ENCODE results near the gene ASH1L.
"Not testable (repeated sequence)": the region's sequence is repeated elsewhere in the genome, so short reads cannot be mapped to it uniquely, and the experiment has no call there.

ASH1L gene

DNA sequence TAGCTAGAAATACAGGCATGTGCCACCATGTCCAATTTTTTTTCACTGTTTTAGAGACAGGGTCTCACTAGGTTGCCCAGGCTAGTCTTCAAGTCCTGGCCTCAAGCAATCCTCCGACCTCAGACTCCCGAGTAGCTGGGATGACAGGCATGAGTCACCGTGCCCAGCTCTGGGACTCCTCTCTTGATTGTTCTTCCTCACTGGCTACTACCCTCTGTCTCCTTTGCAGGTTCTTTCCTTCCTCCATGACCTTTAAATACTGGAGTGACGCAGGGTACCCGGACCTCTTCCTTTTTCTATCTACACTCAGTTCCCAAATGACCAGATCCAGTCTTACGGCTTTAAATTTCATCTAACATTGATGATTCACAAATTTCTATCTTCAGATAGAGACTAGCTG, 34.9 kb downstream of the ASH1L start:
- no peaks in the 10 kb centered on the region for H3K9me3 Mint-ChIP-seq (ENCODE audit: low read depth)
- H3K36me3 Mint-ChIP-seq: peaks cover 5% of the 10 kb centered on the region
- H3K4me1 Mint-ChIP-seq (ENCODE audit: low read depth): peaks cover 47% of the 10 kb centered on the region

DNA sequence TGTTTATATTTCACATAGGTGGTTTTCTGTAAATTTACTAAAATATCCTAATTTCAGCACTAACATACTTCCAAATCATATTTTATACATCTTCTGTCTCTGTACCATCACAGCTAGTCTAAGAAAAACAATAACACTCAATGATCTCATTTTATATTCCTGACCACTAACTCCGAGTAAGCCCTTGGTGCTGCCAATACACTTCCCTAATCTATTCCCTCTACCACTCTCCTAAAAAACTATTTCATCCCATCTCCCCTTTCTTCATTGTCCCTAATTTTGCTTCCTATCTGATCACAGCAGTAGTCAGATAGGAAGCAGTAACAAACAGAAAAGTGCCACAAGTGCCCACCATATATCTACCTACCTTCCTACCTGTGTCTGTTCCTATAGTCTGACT, 36.2 kb downstream of the ASH1L start:
- H3K4me1 Mint-ChIP-seq (ENCODE audit: low read depth): peaks cover 48% of the 10 kb centered on the region
- no peaks in the 10 kb centered on the region for H3K9me3 Mint-ChIP-seq (ENCODE audit: low read depth)
- H3K4me3 Mint-ChIP-seq: no peak overlapping the region
- no peak overlapping the region for H3K27ac Mint-ChIP-seq
- H3K27me3 Mint-ChIP-seq: no peaks in the 10 kb centered on the region
- H3K36me3 Mint-ChIP-seq: peaks cover 5% of the 10 kb centered on the region

More for the DNA sequence above, 34.9 kb downstream of the ASH1L start:
- no peak overlapping the region for H3K4me3 Mint-ChIP-seq
- H3K27ac Mint-ChIP-seq: no peak overlapping the region
- H3K27me3 Mint-ChIP-seq: no peaks in the 10 kb centered on the region

DNA sequence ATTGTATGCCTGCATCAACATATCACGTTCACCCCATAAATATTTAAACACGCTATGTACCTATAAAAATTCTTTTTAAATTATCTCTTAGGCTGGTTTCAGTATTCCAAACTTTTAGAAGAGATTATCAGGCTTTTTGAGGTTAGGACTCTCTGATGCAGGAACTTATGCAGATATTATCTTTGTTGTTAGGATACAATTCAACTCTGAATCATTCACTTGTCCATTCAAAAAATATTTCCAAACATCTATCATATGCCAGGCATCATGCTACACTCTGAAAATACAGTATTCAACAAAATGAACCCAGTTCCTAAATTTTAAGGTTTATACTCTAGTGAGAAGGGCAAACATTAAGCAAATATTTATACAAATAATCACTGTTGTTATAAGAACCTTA, 40.5 kb downstream of the ASH1L start:
- no peaks in the 10 kb centered on the region for H3K27me3 Mint-ChIP-seq
- no peak overlapping the region for H3K27ac Mint-ChIP-seq
- peaks cover 59% of the 10 kb centered on the region for H3K4me1 Mint-ChIP-seq (ENCODE audit: low read depth)
- H3K4me3 Mint-ChIP-seq: no peak overlapping the region
- H3K36me3 Mint-ChIP-seq: peaks cover 4% of the 10 kb centered on the region
- H3K9me3 Mint-ChIP-seq (ENCODE audit: low read depth): no peaks in the 10 kb centered on the region

DNA sequence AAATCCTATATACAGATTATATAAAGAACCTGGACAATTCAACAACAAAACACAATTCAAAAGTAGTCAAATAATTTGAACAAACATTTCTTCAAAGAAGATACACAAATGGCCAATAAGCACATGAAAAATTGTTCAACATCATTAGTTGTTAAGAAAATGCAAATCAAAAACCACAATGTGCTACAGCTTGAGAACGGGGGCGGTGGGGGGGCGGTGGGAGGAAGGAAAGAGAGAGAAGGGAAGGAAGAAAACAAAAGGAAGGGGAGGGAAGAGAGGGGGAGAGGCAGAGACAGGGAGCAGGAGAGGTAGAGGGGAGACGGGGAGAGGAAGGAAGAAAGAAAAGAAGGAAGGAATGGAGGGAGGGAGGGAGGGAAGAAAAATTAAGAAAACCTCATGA, 44.1 kb downstream of the ASH1L start:
- no peak overlapping the region for H3K4me3 Mint-ChIP-seq
- H3K27ac Mint-ChIP-seq: no peak overlapping the region

DNA sequence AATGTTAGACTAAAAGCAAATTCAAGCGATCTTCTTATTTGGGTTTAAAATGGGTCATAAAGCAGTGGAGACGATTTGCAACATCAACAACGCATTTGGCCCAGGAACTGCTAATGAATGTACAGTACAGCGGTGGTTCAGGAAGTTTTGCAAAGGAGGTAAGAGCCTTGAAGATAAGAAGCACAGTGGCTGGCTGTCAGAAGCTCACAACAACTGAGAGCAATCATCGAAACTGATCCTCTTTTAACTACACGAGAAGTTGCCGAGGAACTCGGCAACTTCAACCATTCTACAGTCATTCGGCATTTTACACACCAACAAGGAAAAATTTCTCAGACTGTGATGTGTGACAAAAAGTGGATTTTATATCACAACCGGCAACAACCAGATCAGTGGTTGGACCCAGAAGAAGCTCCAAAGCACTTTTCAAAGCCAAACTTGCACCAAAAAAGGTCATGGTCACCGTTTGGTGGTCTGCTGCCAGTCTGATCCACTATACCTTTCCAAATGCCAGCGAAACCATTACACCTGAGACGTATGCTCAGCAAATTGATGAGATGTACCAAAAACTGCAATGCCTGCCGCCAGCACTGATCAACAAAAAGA, 47.9 kb downstream of the ASH1L start:
- H3K4me3 Mint-ChIP-seq: peak overlapping the region; percentile 69
- peak overlapping the region; percentile 51 for H3K27ac Mint-ChIP-seq
- no peaks in the 10 kb centered on the region for H3K36me3 Mint-ChIP-seq
- no peaks in the 10 kb centered on the region for H3K9me3 Mint-ChIP-seq (ENCODE audit: low read depth)
- H3K4me1 Mint-ChIP-seq (ENCODE audit: low read depth): peaks cover 59% of the 10 kb centered on the region
- H3K27me3 Mint-ChIP-seq: no peaks in the 10 kb centered on the region

More for the DNA sequence above, 44.1 kb downstream of the ASH1L start:
- H3K4me1 Mint-ChIP-seq (ENCODE audit: low read depth): peaks cover 67% of the 10 kb centered on the region
- H3K36me3 Mint-ChIP-seq: peaks cover 2% of the 10 kb centered on the region
- H3K27me3 Mint-ChIP-seq: no peaks in the 10 kb centered on the region
- no peaks in the 10 kb centered on the region for H3K9me3 Mint-ChIP-seq (ENCODE audit: low read depth)

DNA sequence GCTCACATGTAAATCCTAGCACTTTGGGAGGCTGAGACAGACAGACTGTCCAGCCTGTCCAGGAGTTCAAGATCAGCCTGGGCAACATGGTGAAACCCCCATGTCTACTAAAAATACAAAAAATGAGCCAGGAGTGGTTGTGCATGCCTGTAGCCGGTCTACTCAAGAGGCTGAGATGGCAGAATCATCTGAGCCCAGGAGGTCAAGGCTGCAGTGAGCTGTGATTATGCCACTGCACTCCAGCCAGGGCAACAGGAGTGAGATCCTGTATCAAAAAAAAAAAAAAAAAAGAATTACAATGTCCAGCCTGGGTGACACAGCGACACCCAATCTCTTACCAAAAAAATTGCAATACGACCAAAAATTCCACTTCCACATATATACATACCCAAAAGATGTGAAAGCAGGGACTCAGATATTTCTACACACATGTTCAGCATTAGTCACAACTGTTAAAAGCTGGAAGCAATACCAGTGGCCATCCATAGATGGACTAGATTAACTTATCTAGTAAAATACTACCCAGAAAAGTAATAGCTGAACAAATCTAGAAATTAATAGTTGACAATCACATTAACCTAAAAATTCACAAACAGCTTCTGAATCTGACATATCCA, 49.2 kb downstream of the ASH1L start:
- Mint-ChIP-seq H3K4me1 (ENCODE audit: low read depth) (peaks cover 54% of the 10 kb centered on the region), H3K4me3 (no peak overlapping the region), H3K9me3 (ENCODE audit: low read depth) (no peaks in the 10 kb centered on the region), H3K36me3 (no peaks in the 10 kb centered on the region), H3K27me3 (no peaks in the 10 kb centered on the region), H3K27ac (peak overlapping the region; percentile 51)

DNA sequence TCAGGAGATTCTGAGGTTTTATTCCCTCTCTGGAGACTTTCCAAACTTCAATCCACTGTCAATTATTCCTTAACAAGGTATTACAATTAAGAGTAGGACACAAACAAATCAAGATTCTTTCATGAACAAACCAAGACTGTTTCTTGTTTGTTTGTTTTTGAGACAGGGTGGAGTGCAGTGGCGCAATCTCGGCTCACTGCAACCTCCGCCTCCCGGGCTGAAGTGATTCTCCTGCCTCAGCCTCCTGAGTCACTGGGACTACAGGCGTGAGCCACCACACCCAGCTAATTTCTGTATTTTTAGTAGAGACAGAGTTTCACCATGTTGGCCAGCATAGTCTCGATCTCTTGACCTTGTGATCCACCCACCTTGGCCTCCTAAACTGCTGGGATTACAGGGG, 51.2 kb downstream of the ASH1L start:
- H3K36me3 Mint-ChIP-seq; H3K27ac Mint-ChIP-seq; H3K4me3 Mint-ChIP-seq; H3K27me3 Mint-ChIP-seq; H3K9me3 Mint-ChIP-seq (ENCODE audit: low read depth): not testable (repeated sequence)
- peaks cover 50% of the 10 kb centered on the region for H3K4me1 Mint-ChIP-seq (ENCODE audit: low read depth)

DNA sequence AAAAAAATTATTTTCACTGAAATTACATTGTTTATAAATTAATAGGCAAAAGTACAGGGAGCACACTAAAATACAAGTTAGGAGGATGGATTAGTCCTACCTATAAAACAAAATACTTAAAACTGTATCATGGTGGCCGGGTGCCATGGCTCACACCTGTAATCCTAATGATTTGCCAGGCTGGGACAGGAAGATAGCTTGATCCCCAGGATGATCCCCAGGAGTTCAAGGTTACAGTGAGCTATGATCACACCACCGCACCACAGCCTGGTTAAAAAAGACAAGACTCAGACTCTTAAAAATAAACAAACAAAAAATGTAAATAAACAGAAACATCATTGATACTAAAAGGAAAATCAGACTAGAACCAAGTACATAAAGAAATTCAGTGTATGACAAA, 53.5 kb downstream of the ASH1L start:
- Mint-ChIP-seq H3K36me3 (peaks cover 2% of the 10 kb centered on the region), H3K9me3 (ENCODE audit: low read depth) (no peaks in the 10 kb centered on the region), H3K27me3 (no peaks in the 10 kb centered on the region), H3K4me3 (no peak overlapping the region), H3K4me1 (ENCODE audit: low read depth) (peaks cover 39% of the 10 kb centered on the region), H3K27ac (no peak overlapping the region)

DNA sequence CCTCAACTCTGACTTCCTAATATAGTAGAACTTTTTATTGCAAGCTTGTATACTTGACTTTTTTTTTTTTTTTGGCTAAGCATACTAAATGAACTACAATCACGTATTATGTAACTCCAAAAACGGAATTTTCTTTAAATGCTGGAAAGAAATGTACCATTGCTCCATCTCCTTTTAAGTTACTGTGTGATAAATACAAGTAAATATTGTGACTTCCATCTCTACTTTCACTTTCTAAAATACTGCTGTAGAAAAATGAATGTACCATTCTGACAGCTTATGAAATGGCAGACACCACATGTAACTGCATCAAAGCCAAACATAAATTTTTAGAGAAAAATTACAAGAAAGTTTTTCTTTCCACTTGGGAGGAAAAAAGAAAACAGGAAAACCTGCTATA, 54.7 kb downstream of the ASH1L start:
- Mint-ChIP-seq H3K4me3 (peak overlapping the region; percentile 41), H3K36me3 (peaks cover 2% of the 10 kb centered on the region), H3K9me3 (ENCODE audit: low read depth) (no peaks in the 10 kb centered on the region), H3K4me1 (ENCODE audit: low read depth) (peaks cover 36% of the 10 kb centered on the region), H3K27me3 (no peaks in the 10 kb centered on the region), H3K27ac (peak overlapping the region; percentile 24)

DNA sequence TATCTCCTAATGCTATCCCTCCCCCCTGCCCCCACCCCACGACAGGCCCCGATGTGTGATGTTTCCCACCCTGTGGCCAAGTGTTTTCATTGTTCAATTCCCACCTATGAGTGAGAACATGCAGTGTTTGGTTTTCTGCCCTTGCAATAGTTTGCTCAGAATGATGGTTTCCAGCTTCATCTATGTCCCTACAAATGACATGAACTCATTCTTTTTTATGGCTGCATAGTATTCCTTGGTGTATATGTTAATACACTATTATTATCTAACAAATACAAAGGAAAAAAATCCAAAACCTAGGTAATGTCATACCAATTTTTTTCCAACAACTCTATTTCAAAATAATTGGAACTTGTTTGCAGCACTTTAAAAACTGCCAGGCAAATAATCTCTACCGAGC, 56.6 kb downstream of the ASH1L start:
- not testable (repeated sequence) for H3K9me3 Mint-ChIP-seq (ENCODE audit: low read depth); H3K36me3 Mint-ChIP-seq; H3K4me3 Mint-ChIP-seq; H3K27me3 Mint-ChIP-seq; H3K27ac Mint-ChIP-seq
- H3K4me1 Mint-ChIP-seq (ENCODE audit: low read depth): peaks cover 30% of the 10 kb centered on the region

DNA sequence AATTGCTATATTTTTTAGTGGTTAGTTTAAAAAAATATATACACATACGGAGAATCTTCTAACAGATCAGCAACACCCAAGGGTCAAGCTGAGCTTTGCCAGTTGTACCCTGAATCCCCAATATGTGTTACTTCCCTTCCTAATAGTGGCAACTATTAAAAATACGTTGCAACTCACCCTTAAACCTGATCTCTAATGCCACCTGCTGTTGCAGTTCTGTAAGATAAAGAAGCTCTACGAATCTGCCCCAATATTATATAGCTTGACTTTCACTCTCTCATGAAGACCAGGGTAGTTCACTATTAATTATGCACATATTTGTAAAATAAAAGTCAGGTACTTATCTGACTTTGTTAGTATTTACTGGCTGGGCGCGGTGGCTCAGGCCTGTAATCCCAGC, 58.4 kb downstream of the ASH1L start:
- Mint-ChIP-seq H3K27me3 (no peaks in the 10 kb centered on the region), H3K36me3 (peaks cover 2% of the 10 kb centered on the region), H3K4me1 (ENCODE audit: low read depth) (peaks cover 38% of the 10 kb centered on the region), H3K9me3 (ENCODE audit: low read depth) (no peaks in the 10 kb centered on the region), H3K4me3 (no peak overlapping the region), H3K27ac (no peak overlapping the region)

DNA sequence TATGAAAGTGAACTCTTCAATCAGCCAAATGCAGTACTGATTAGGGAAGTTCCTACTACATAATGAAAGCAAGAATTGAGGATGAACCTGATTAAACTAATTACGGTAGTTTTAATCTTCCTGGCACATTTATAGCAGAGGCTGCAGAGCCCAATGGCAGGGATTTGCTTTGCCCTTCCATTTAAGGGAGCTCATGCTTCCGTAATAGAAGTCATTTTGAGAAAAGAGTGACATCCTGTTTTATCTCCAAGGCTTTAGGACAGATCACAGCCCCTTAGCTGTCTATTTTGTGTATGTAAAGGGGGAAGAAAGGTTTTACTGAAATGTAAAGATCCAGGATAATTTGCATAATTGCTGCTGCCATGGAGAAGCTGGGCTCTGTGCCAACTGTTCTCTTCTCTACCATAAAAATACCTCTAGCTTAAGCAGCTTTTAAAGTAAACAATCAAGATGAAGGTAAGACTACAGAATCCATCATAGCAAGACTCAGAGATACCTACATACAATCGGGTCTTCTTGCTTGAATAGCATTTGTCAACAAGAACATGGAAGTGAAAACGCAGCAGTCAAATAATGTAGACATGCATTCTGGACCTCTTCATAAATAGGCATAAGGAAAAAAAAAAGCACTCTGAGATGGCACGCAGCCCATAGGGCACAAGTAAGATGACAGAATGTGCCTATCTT, 62.5 kb downstream of the ASH1L start:
- peaks cover 37% of the 10 kb centered on the region for H3K4me1 Mint-ChIP-seq (ENCODE audit: low read depth)
- no peaks in the 10 kb centered on the region for H3K36me3 Mint-ChIP-seq
- H3K27me3 Mint-ChIP-seq: no peaks in the 10 kb centered on the region
- no peak overlapping the region for H3K4me3 Mint-ChIP-seq
- no peak overlapping the region for H3K27ac Mint-ChIP-seq
- no peaks in the 10 kb centered on the region for H3K9me3 Mint-ChIP-seq (ENCODE audit: low read depth)

DNA sequence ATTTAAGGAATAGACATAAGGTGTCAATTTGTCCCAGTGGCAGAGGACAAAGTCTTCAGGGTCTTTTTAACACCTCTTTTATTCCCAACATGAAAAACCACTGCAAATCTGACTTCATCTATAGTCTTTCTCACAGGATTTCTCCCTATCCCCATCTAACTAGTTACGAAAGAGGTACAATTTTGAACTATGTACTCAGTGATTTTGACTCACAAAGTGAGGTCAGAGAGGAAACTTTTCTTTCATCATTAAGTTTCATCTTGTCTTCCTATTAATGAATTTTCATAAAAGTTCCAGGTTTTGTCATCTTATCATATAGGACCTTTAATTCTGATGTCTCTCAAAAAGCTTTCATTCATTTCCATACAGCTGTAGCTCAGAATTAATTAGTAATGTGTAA, 63.3 kb downstream of the ASH1L start:
- H3K36me3 Mint-ChIP-seq: no peaks in the 10 kb centered on the region
- H3K9me3 Mint-ChIP-seq (ENCODE audit: low read depth): no peaks in the 10 kb centered on the region
- no peak overlapping the region for H3K4me3 Mint-ChIP-seq
- H3K27ac Mint-ChIP-seq: peak overlapping the region; percentile 30
- H3K27me3 Mint-ChIP-seq: no peaks in the 10 kb centered on the region
- peaks cover 41% of the 10 kb centered on the region for H3K4me1 Mint-ChIP-seq (ENCODE audit: low read depth)

DNA sequence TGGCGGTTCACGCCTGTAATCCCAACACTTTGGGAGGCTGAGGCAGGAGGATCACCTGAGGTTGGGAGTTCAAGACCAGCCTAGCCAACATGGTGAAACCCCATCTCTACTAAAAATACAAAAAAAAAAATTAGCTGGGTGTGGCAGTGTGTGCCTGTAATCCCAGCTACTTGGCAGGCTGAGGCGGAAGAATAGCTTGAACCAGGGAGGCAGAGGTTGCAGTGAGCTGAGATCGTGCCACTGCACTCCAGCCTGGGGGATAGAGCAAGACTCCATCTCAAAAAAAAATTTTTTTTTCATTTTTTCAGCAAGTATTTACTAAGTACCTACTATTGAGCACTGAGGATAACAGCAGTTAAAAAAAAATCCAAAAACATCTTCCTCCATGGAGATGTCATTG, 69.0 kb downstream of the ASH1L start:
- not testable (repeated sequence) for H3K36me3 Mint-ChIP-seq; H3K9me3 Mint-ChIP-seq (ENCODE audit: low read depth); H3K27ac Mint-ChIP-seq; H3K4me3 Mint-ChIP-seq; H3K27me3 Mint-ChIP-seq
- peaks cover 27% of the 10 kb centered on the region for H3K4me1 Mint-ChIP-seq (ENCODE audit: low read depth)

DNA sequence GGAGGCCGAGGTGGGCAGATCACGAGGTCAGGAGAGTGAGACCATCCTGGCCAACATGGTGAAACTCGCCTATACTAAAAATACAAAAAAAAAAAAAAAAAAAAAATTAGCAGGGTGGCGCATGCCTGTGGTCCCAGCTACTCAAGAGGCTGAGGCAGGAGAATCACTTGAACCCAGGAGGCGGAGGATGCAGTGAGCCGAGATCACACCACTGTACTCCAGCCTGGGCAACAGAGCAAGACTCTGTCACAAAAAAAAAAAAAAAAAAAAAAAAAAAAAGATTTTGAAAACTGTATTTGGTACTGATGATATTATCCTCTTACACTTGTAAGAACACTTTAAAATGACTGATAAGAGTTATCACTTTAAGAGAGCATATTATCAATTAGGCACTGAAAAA, 74.2 kb downstream of the ASH1L start:
- not testable (repeated sequence) for H3K27me3 Mint-ChIP-seq; H3K27ac Mint-ChIP-seq; H3K9me3 Mint-ChIP-seq (ENCODE audit: low read depth); H3K4me1 Mint-ChIP-seq (ENCODE audit: low read depth); H3K36me3 Mint-ChIP-seq; H3K4me3 Mint-ChIP-seq

DNA sequence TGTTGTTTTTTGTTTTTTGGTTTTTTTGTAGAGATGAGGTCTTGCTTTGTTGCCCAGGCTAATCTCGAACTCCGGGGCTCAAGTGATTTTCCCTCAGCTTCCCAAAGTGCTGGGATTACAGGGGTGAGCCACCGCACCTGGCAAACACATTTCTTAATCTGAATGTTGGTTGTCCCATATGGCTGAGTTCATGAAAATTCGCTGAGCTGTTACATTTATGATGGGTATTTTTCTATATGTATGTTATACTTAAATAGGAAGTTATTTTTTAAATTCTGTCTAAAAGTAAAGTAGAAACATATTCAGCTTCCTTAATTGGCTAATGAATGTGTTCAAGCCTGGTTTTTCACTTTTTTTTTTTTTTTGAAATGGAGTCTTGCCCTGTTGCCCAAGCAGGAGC, 75.1 kb downstream of the ASH1L start:
- peaks cover 8% of the 10 kb centered on the region for H3K4me1 Mint-ChIP-seq (ENCODE audit: low read depth)
- H3K9me3 Mint-ChIP-seq (ENCODE audit: low read depth): no peaks in the 10 kb centered on the region
- no peak overlapping the region for H3K27ac Mint-ChIP-seq
- H3K36me3 Mint-ChIP-seq: no peaks in the 10 kb centered on the region
- H3K4me3 Mint-ChIP-seq: no peak overlapping the region
- no peaks in the 10 kb centered on the region for H3K27me3 Mint-ChIP-seq

All from activated naive CD8-positive, alpha-beta T cell (primary cell).